Measurements from ENCODE around the gene SULT4A1.

DNA sequence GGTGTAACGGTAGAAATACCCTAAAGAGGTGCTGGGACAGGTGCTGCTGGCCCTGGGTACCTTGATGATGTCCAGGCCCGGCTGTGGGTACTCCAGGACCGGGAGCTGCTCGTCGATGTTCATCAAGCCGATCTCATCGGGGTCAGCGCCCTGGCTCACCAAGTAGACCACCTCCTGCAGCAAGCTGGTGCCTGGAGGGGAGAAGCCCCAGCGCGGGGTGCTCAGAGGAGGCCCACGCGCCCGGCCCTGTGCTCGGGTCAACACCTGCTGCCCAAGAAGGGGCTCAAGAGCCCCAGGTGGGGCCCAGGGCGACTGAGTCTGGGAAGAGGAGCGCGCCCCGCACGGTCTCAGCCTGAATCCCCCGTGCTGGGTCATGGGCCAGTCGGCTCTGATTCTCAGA is 20.6 kb downstream of the SULT4A1 start:
- no peak for TF ChIP-seq ZBTB43 (CRISPR knock-in tag; IDR thresholded peaks at IDR 0.05)
- TF ChIP-seq, protein P1, sequence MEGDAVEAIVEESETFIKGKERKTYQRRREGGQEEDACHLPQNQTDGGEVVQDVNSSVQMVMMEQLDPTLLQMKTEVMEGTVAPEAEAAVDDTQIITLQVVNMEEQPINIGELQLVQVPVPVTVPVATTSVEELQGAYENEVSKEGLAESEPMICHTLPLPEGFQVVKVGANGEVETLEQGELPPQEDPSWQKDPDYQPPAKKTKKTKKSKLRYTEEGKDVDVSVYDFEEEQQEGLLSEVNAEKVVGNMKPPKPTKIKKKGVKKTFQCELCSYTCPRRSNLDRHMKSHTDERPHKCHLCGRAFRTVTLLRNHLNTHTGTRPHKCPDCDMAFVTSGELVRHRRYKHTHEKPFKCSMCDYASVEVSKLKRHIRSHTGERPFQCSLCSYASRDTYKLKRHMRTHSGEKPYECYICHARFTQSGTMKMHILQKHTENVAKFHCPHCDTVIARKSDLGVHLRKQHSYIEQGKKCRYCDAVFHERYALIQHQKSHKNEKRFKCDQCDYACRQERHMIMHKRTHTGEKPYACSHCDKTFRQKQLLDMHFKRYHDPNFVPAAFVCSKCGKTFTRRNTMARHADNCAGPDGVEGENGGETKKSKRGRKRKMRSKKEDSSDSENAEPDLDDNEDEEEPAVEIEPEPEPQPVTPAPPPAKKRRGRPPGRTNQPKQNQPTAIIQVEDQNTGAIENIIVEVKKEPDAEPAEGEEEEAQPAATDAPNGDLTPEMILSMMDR (IDR thresholded peaks at IDR 0.05) = no peak
- TF ChIP-seq, protein P2, sequence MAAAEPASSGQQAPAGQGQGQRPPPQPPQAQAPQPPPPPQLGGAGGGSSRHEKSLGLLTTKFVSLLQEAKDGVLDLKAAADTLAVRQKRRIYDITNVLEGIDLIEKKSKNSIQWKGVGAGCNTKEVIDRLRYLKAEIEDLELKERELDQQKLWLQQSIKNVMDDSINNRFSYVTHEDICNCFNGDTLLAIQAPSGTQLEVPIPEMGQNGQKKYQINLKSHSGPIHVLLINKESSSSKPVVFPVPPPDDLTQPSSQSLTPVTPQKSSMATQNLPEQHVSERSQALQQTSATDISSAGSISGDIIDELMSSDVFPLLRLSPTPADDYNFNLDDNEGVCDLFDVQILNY (CRISPR knock-in tag; IDR thresholded peaks at IDR 0.05) = no peak
- TF ChIP-seq ZNF425 (CRISPR knock-in tag; conservative IDR thresholded peaks at IDR 0.05) = no peak
- TF ChIP-seq ZNF281 (CRISPR knock-in tag; IDR thresholded peaks at IDR 0.05) = no peak
- TF ChIP-seq, protein P3, sequence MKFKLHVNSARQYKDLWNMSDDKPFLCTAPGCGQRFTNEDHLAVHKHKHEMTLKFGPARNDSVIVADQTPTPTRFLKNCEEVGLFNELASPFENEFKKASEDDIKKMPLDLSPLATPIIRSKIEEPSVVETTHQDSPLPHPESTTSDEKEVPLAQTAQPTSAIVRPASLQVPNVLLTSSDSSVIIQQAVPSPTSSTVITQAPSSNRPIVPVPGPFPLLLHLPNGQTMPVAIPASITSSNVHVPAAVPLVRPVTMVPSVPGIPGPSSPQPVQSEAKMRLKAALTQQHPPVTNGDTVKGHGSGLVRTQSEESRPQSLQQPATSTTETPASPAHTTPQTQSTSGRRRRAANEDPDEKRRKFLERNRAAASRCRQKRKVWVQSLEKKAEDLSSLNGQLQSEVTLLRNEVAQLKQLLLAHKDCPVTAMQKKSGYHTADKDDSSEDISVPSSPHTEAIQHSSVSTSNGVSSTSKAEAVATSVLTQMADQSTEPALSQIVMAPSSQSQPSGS (CRISPR knock-in tag; IDR thresholded peaks at IDR 0.05; ENCODE audit: borderline replicate concordance, low read depth) = no peak
- TF ChIP-seq E2F1 (CRISPR knock-in tag; IDR thresholded peaks at IDR 0.05) = no peak
- no peak for TF ChIP-seq FOXK1 (CRISPR knock-in tag; IDR thresholded peaks at IDR 0.05)
- TF ChIP-seq CREM (CRISPR knock-in tag; IDR thresholded peaks at IDR 0.05) = no peak
- no peak for TF ChIP-seq ZNF317 (CRISPR knock-in tag; IDR thresholded peaks at IDR 0.05; ENCODE audit: borderline replicate concordance, low read depth)
- no peak for TF ChIP-seq NFE2L1 (CRISPR knock-in tag; IDR thresholded peaks at IDR 0.05)
- TF ChIP-seq, protein P4, sequence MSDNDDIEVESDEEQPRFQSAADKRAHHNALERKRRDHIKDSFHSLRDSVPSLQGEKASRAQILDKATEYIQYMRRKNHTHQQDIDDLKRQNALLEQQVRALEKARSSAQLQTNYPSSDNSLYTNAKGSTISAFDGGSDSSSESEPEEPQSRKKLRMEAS (CRISPR knock-in tag; IDR thresholded peaks at IDR 0.05) = no peak
- TF ChIP-seq ZNF416 (CRISPR knock-in tag; IDR thresholded peaks at IDR 0.05) = no peak

Data from WTC11 (cell line).